ENCODE results near the gene PHOX2A. TPM values are rescaled to one million over a fixed set of nuclear protein-coding genes. Genes with fewer than 3 reads are reported as not detected.
"Not testable (repeated sequence)": the region's sequence is repeated elsewhere in the genome, so short reads cannot be mapped to it uniquely, and the experiment has no call there.

The PHOX2A gene
- total RNA-seq, 4 donors from 2014 or later, result not detected

GRCh38 chr11:72202571-72202970, 41.4 kb downstream of the PHOX2A start:
- no peak overlapping the region for H3K27ac ChIP-seq
- peak in 1 of 3 donors; percentile 26 for DNase-seq
- TF ChIP-seq, protein P1, sequence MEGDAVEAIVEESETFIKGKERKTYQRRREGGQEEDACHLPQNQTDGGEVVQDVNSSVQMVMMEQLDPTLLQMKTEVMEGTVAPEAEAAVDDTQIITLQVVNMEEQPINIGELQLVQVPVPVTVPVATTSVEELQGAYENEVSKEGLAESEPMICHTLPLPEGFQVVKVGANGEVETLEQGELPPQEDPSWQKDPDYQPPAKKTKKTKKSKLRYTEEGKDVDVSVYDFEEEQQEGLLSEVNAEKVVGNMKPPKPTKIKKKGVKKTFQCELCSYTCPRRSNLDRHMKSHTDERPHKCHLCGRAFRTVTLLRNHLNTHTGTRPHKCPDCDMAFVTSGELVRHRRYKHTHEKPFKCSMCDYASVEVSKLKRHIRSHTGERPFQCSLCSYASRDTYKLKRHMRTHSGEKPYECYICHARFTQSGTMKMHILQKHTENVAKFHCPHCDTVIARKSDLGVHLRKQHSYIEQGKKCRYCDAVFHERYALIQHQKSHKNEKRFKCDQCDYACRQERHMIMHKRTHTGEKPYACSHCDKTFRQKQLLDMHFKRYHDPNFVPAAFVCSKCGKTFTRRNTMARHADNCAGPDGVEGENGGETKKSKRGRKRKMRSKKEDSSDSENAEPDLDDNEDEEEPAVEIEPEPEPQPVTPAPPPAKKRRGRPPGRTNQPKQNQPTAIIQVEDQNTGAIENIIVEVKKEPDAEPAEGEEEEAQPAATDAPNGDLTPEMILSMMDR (IDR thresholded peaks at IDR 0.05), result no peak
- no peak for TF ChIP-seq POLR2A (IDR thresholded peaks at IDR 0.05)
- no peaks in the 10 kb centered on the region for H3K36me3 ChIP-seq
- no peaks in the 10 kb centered on the region for H3K4me1 ChIP-seq
- no peak overlapping the region for H3K4me3 ChIP-seq
- no peaks in the 10 kb centered on the region for H3K27me3 ChIP-seq
- H3K9me3 ChIP-seq, result no peaks in the 10 kb centered on the region

DNA sequence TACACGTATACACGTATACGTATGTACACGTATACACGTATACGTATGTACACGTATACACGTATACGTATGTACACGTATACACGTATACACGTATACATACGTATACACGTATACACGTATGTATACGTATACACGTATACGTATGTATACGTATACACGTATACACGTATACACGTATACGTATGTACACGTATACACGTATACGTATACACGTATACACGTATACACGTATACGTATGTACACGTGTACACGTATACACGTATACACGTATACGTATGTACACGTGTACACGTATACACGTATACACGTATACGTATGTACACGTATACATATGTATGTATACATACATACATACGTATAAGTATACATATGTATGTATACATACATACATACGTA, 42.5 kb downstream of the PHOX2A start:
- not testable (repeated sequence) for H3K9me3 ChIP-seq

GRCh38 chr11:72195518-72196270, 48.3 kb downstream of the PHOX2A start:
- Histone ChIP-seq H3K4me3 (no peak overlapping the region), H3K9me3 (no peaks in the 10 kb centered on the region), H3K27me3 (no peaks in the 10 kb centered on the region), H3K27ac (no peak overlapping the region), H3K36me3 (no peaks in the 10 kb centered on the region), H3K4me1 (no peaks in the 10 kb centered on the region)
- TF ChIP-seq, protein P1 (IDR thresholded peaks at IDR 0.05), result no peak
- no peak for TF ChIP-seq POLR2A (IDR thresholded peaks at IDR 0.05)
- DNase-seq, result peak in 1 of 3 donors; percentile 27

More for the DNA sequence above, 42.5 kb downstream of the PHOX2A start:
- not testable (repeated sequence) for H3K27me3 ChIP-seq, DNase-seq, H3K4me3 ChIP-seq, H3K36me3 ChIP-seq, H3K4me1 ChIP-seq, H3K27ac ChIP-seq

GRCh38 chr11:72191961-72192381, 52.0 kb downstream of the PHOX2A start, which contains the start of gene FOLR1:
TSS of gene FOLR1 (plus strand) at chr11:72192140. CDS start at chr11:72192174, 34 bp downstream.
- H3K9me3 ChIP-seq, result no peaks in the 10 kb centered on the region
- H3K27me3 ChIP-seq, result no peaks in the 10 kb centered on the region
- H3K36me3 ChIP-seq, result no peaks in the 10 kb centered on the region
- DNase-seq, result peak in 1 of 3 donors; percentile 31
- H3K4me3 ChIP-seq, result no peak within 1 kb of the TSS
- peaks cover 0 to 5% (median 0%) of the 10 kb centered on the region in 4 donors for H3K4me1 ChIP-seq
- no peak for TF ChIP-seq POLR2A (IDR thresholded peaks at IDR 0.05)
- TF ChIP-seq, protein P1 (IDR thresholded peaks at IDR 0.05), result no peak
- no peak within 1 kb of the TSS for H3K27ac ChIP-seq

DNA sequence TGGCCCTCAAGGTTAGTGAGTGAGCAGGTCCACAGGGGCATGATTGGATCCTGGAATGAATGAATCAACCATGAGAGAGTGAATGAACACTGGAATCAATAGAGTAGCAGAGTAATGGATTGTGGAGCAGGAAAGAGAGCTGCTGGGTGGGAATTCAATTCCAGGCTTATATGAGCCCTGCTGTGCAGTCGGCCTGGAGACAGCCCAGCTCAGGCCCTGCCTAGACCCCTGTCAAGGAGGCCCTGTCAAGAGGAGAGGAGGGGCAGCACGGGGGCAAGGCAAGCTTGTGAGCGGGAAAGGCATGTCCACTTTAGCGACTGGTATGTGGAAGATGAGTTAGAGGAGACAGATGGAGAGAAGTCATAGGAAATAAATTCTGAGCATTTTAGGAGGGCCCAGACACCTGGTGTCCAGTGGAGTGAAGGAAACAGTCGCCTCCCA, 53.3 kb downstream of the PHOX2A start:
- no peak for DNase-seq
- Histone ChIP-seq H3K27ac (no peak overlapping the region), H3K27me3 (no peaks in the 10 kb centered on the region), H3K4me1 (peaks cover 0 to 5% (median 0%) of the 10 kb centered on the region in 4 donors), H3K4me3 (no peak overlapping the region), H3K9me3 (no peaks in the 10 kb centered on the region), H3K36me3 (no peaks in the 10 kb centered on the region)
- TF ChIP-seq, protein P1 (IDR thresholded peaks at IDR 0.05), result no peak
- TF ChIP-seq POLR2A (IDR thresholded peaks at IDR 0.05), result no peak

GRCh38 chr11:72189455-72190250, 54.3 kb downstream of the PHOX2A start:
- H3K27me3 ChIP-seq, result no peaks in the 10 kb centered on the region
- H3K4me1 ChIP-seq, result peaks cover 0 to 5% (median 0%) of the 10 kb centered on the region in 4 donors
- no peak overlapping the region for H3K4me3 ChIP-seq
- no peak for DNase-seq
- H3K27ac ChIP-seq, result no peak overlapping the region
- no peaks in the 10 kb centered on the region for H3K9me3 ChIP-seq
- H3K36me3 ChIP-seq, result no peaks in the 10 kb centered on the region
- TF ChIP-seq, protein P1 (IDR thresholded peaks at IDR 0.05), result no peak
- no peak for TF ChIP-seq POLR2A (IDR thresholded peaks at IDR 0.05)

Data from Peyer's patch (tissue), 4 donors.